Measurements from ENCODE around the gene TCF7L1. TPM values are rescaled to one million over a fixed set of nuclear protein-coding genes. Genes with fewer than 3 reads are reported as not detected.
"Not testable (repeated sequence)": the region's sequence is repeated elsewhere in the genome, so short reads cannot be mapped to it uniquely, and the experiment has no call there.

The TCF7L1 gene
- polyA plus RNA-seq, 4 donors, result 0.45 to 18.5 (median 3.2) TPM

- Histone ChIP-seq H3K4me3 (ENCODE audit: low read depth in 1 of 3, low read length in 3 of 3) (peak overlapping the region in 2 of 3 donors; percentile 78 to 89), H3K27ac (ENCODE audit: low read depth in 1 of 3, low read length in 2 of 3) (peak overlapping the region; percentile 78 to 96 (median 95)), H3K27me3 (ENCODE audit: control insufficient read depth in 3 of 3, insufficient read depth in 3 of 3, low read length in 3 of 3) (no peaks in the 10 kb centered on the region), H3K4me1 (ENCODE audit: control insufficient read depth in 3 of 3, insufficient read depth in 2 of 3, low read depth in 1 of 3, low read length in 2 of 3) (peaks cover 4 to 15% (median 7%) of the 10 kb centered on the region in 3 donors), H3K36me3 (ENCODE audit: control insufficient read depth in 3 of 3, insufficient read depth in 2 of 3, low read depth in 1 of 3, low read length in 3 of 3) (peaks cover 17 to 34% (median 27%) of the 10 kb centered on the region in 3 donors), H3K9me3 (ENCODE audit: control insufficient read depth in 2 of 2, insufficient read depth in 1 of 2, low read depth in 1 of 2, low read length in 1 of 2) (no peaks in the 10 kb centered on the region)
- 3 to 32% (median 13%) methylated on average over 10 of the region's 10 CpGs for WGBS, 3 donors
- DNase-seq (peak; percentile 94 to 96), FAIRE-seq (no peak)
Observed at GRCh38 chr2:85324639-85325465, 191.7 kb downstream of the TCF7L1 start.

GRCh38 chr2:85325466-85325811 lies 192.2 kb downstream of the TCF7L1 start:
- WGBS, 3 donors, result 11 to 34% (median 12%) methylated on average over 9 of the region's 9 CpGs
- Histone ChIP-seq H3K4me1 (ENCODE audit: control insufficient read depth in 3 of 3, insufficient read depth in 2 of 3, low read depth in 1 of 3, low read length in 2 of 3) (peaks cover 4 to 15% (median 7%) of the 10 kb centered on the region in 3 donors), H3K27ac (ENCODE audit: low read depth in 1 of 3, low read length in 2 of 3) (peak overlapping the region; percentile 78 to 96 (median 95)), H3K27me3 (ENCODE audit: control insufficient read depth in 3 of 3, insufficient read depth in 3 of 3, low read length in 3 of 3) (no peaks in the 10 kb centered on the region), H3K9me3 (ENCODE audit: control insufficient read depth in 2 of 2, insufficient read depth in 1 of 2, low read depth in 1 of 2, low read length in 1 of 2) (no peaks in the 10 kb centered on the region), H3K36me3 (ENCODE audit: control insufficient read depth in 3 of 3, insufficient read depth in 2 of 3, low read depth in 1 of 3, low read length in 3 of 3) (peaks cover 12 to 32% (median 23%) of the 10 kb centered on the region in 3 donors), H3K4me3 (ENCODE audit: low read depth in 1 of 3, low read length in 3 of 3) (peak overlapping the region in 2 of 3 donors; percentile 78 to 89)
- FAIRE-seq (no peak), DNase-seq (no peak)

GRCh38 chr2:85326406-85327159 lies 193.4 kb downstream of the TCF7L1 start:
- peak overlapping the region; percentile 95 to 99 (median 96) for H3K27ac ChIP-seq (ENCODE audit: low read depth in 1 of 3, low read length in 2 of 3)
- no peaks in the 10 kb centered on the region for H3K27me3 ChIP-seq (ENCODE audit: control insufficient read depth in 3 of 3, insufficient read depth in 3 of 3, low read length in 3 of 3)
- H3K4me3 ChIP-seq (ENCODE audit: low read depth in 1 of 3, low read length in 3 of 3), result peak overlapping the region; percentile 56 to 89 (median 78)
- H3K36me3 ChIP-seq (ENCODE audit: control insufficient read depth in 3 of 3, insufficient read depth in 2 of 3, low read depth in 1 of 3, low read length in 3 of 3), result peaks cover 4 to 32% (median 20%) of the 10 kb centered on the region in 3 donors
- FAIRE-seq (no peak), DNase-seq (peak; percentile 55 to 68)
- 1 to 9% (median 3%) methylated on average over 31 to 32 of the region's 32 CpGs for WGBS, 3 donors
- H3K4me1 ChIP-seq (ENCODE audit: control insufficient read depth in 3 of 3, insufficient read depth in 2 of 3, low read depth in 1 of 3, low read length in 2 of 3), result peaks cover 4 to 15% (median 7%) of the 10 kb centered on the region in 3 donors
- H3K9me3 ChIP-seq (ENCODE audit: control insufficient read depth in 2 of 2, insufficient read depth in 1 of 2, low read depth in 1 of 2, low read length in 1 of 2), result no peaks in the 10 kb centered on the region

GRCh38 chr2:85327160-85327821 lies 194.1 kb downstream of the TCF7L1 start:
- whole genome bisulfite sequencing, 3 donors, result 0 to 2% (median 1%) methylated on average over 40 to 41 of the region's 41 CpGs
- Histone ChIP-seq H3K27me3 (ENCODE audit: control insufficient read depth in 3 of 3, insufficient read depth in 3 of 3, low read length in 3 of 3) (no peaks in the 10 kb centered on the region), H3K27ac (ENCODE audit: low read depth in 1 of 3, low read length in 2 of 3) (peak overlapping the region; percentile 95 to 99 (median 96)), H3K36me3 (ENCODE audit: control insufficient read depth in 3 of 3, insufficient read depth in 2 of 3, low read depth in 1 of 3, low read length in 3 of 3) (peaks cover 4 to 29% (median 13%) of the 10 kb centered on the region in 3 donors), H3K4me1 (ENCODE audit: control insufficient read depth in 3 of 3, insufficient read depth in 2 of 3, low read depth in 1 of 3, low read length in 2 of 3) (peaks cover 4 to 15% (median 4%) of the 10 kb centered on the region in 3 donors), H3K4me3 (ENCODE audit: low read depth in 1 of 3, low read length in 3 of 3) (peak overlapping the region; percentile 56 to 89 (median 78)), H3K9me3 (ENCODE audit: control insufficient read depth in 2 of 2, insufficient read depth in 1 of 2, low read depth in 1 of 2, low read length in 1 of 2) (no peaks in the 10 kb centered on the region)
- DNase-seq (peak in 1 of 2 donors; percentile 57), FAIRE-seq (no peak)

GRCh38 chr2:85327822-85328617 lies 194.8 kb downstream of the TCF7L1 start, which contains the start of gene TGOLN2:
Gene TGOLN2, minus strand, starts transcription at chr2:85327989. Its CDS starts 27 bp downstream, at chr2:85327962.
- DNase-seq (peak; percentile 96), FAIRE-seq (no peak)

GRCh38 chr2:85329181-85329651 lies 196.0 kb downstream of the TCF7L1 start:
- no peak overlapping the region for H3K27ac ChIP-seq (ENCODE audit: low read depth in 1 of 3, low read length in 2 of 3)
- DNase-seq (no peak), FAIRE-seq (no peak)
- no peaks in the 10 kb centered on the region for H3K9me3 ChIP-seq (ENCODE audit: control insufficient read depth in 2 of 2, insufficient read depth in 1 of 2, low read depth in 1 of 2, low read length in 1 of 2)
- no peak overlapping the region for H3K4me3 ChIP-seq (ENCODE audit: low read depth in 1 of 3, low read length in 3 of 3)
- H3K4me1 ChIP-seq (ENCODE audit: control insufficient read depth in 3 of 3, insufficient read depth in 2 of 3, low read depth in 1 of 3, low read length in 2 of 3), result peaks cover 0 to 5% (median 0%) of the 10 kb centered on the region in 3 donors
- no peaks in the 10 kb centered on the region for H3K27me3 ChIP-seq (ENCODE audit: control insufficient read depth in 3 of 3, insufficient read depth in 3 of 3, low read length in 3 of 3)
- H3K36me3 ChIP-seq (ENCODE audit: control insufficient read depth in 3 of 3, insufficient read depth in 2 of 3, low read depth in 1 of 3, low read length in 3 of 3), result peaks cover 0 to 14% (median 4%) of the 10 kb centered on the region in 3 donors

More at GRCh38 chr2:85327822-85328617, 194.8 kb downstream of the TCF7L1 start, which contains the start of gene TGOLN2:
- peak within 1 kb of the TSS; percentile 56 to 89 (median 78) for H3K4me3 ChIP-seq (ENCODE audit: low read depth in 1 of 3, low read length in 3 of 3)
- H3K4me1 ChIP-seq (ENCODE audit: control insufficient read depth in 3 of 3, insufficient read depth in 2 of 3, low read depth in 1 of 3, low read length in 2 of 3), result peaks cover 2 to 13% (median 4%) of the 10 kb centered on the region in 3 donors
- H3K27me3 ChIP-seq (ENCODE audit: control insufficient read depth in 3 of 3, insufficient read depth in 3 of 3, low read length in 3 of 3), result no peaks in the 10 kb centered on the region
- H3K27ac ChIP-seq (ENCODE audit: low read depth in 1 of 3, low read length in 2 of 3), result peak within 1 kb of the TSS; percentile 95 to 99 (median 96)
- H3K36me3 ChIP-seq (ENCODE audit: control insufficient read depth in 3 of 3, insufficient read depth in 2 of 3, low read depth in 1 of 3, low read length in 3 of 3), result peaks cover 4 to 24% (median 9%) of the 10 kb centered on the region in 3 donors
- 0 to 1% (median 0%) methylated on average over 41 to 57 of the region's 57 CpGs for WGBS, 3 donors
- H3K9me3 ChIP-seq (ENCODE audit: control insufficient read depth in 2 of 2, insufficient read depth in 1 of 2, low read depth in 1 of 2, low read length in 1 of 2), result no peaks in the 10 kb centered on the region

- H3K36me3 ChIP-seq (ENCODE audit: control insufficient read depth in 3 of 3, insufficient read depth in 2 of 3, low read depth in 1 of 3, low read length in 3 of 3), result peaks cover 0 to 12% (median 2%) of the 10 kb centered on the region in 3 donors
- not testable (repeated sequence) for H3K27me3 ChIP-seq (ENCODE audit: control insufficient read depth in 3 of 3, insufficient read depth in 3 of 3, low read length in 3 of 3); H3K4me1 ChIP-seq (ENCODE audit: control insufficient read depth in 3 of 3, insufficient read depth in 2 of 3, low read depth in 1 of 3, low read length in 2 of 3); FAIRE-seq; H3K9me3 ChIP-seq (ENCODE audit: control insufficient read depth in 2 of 2, insufficient read depth in 1 of 2, low read depth in 1 of 2, low read length in 1 of 2); DNase-seq; H3K27ac ChIP-seq (ENCODE audit: low read depth in 1 of 3, low read length in 2 of 3); H3K4me3 ChIP-seq (ENCODE audit: low read depth in 1 of 3, low read length in 3 of 3)
- WGBS, 3 donors, result 85 to 91% (median 86%) methylated on average over 3 of the region's 3 CpGs
Observed at GRCh38 chr2:85329701-85330100, 196.5 kb downstream of the TCF7L1 start.
